Measurements from ENCODE around the gene USP38. TPM values are rescaled to one million over a fixed set of nuclear protein-coding genes. Genes with fewer than 3 reads are reported as not detected.
"Not testable (repeated sequence)": the region's sequence is repeated elsewhere in the genome, so short reads cannot be mapped to it uniquely, and the experiment has no call there.

USP38 gene
- polyA plus RNA-seq, 1 donor, result 28.6 TPM

- H3K27me3 ChIP-seq (ENCODE audit: control insufficient read depth, insufficient read depth, low read length), result no peaks in the 10 kb centered on the region
- H3K4me1 ChIP-seq (ENCODE audit: control insufficient read depth, insufficient read depth, low read length), result no peaks in the 10 kb centered on the region
- no peaks in the 10 kb centered on the region for H3K9me3 ChIP-seq (ENCODE audit: control insufficient read depth, low read depth, low read length)
- no CpG with 5 or more reads among the region's 1 CpG for WGBS (ENCODE audit: insufficient coverage, low lambda C conversion rate)
- H3K4me3 ChIP-seq (ENCODE audit: low read length), result no peak overlapping the region
- no peak overlapping the region for H3K27ac ChIP-seq (ENCODE audit: low read length)
- peaks cover 62% of the 10 kb centered on the region for H3K36me3 ChIP-seq (ENCODE audit: control insufficient read depth, insufficient read depth, low read length)
- DNase-seq, result no peak
These were observed 18.1 kb downstream of the USP38 start for GRCh38 chr4:143202824-143203223.

GRCh38 chr4:143203577-143203976 lies 18.9 kb downstream of the USP38 start:
- Histone ChIP-seq H3K36me3 (ENCODE audit: control insufficient read depth, insufficient read depth, low read length) (peaks cover 55% of the 10 kb centered on the region), H3K9me3 (ENCODE audit: control insufficient read depth, low read depth, low read length) (no peaks in the 10 kb centered on the region), H3K27ac (ENCODE audit: low read length) (no peak overlapping the region), H3K4me1 (ENCODE audit: control insufficient read depth, insufficient read depth, low read length) (no peaks in the 10 kb centered on the region), H3K4me3 (ENCODE audit: low read length) (no peak overlapping the region), H3K27me3 (ENCODE audit: control insufficient read depth, insufficient read depth, low read length) (no peaks in the 10 kb centered on the region)
- 100% methylated on average over 1 of the region's 1 CpG for WGBS (ENCODE audit: insufficient coverage, low lambda C conversion rate)
- no peak for DNase-seq

GRCh38 chr4:143207555-143207954 lies 22.8 kb downstream of the USP38 start:
- H3K27me3 ChIP-seq (ENCODE audit: control insufficient read depth, insufficient read depth, low read length), result no peaks in the 10 kb centered on the region
- no peak overlapping the region for H3K4me3 ChIP-seq (ENCODE audit: low read length)
- H3K9me3 ChIP-seq (ENCODE audit: control insufficient read depth, low read depth, low read length), result no peaks in the 10 kb centered on the region
- H3K36me3 ChIP-seq (ENCODE audit: control insufficient read depth, insufficient read depth, low read length), result peaks cover 38% of the 10 kb centered on the region
- no peak overlapping the region for H3K27ac ChIP-seq (ENCODE audit: low read length)
- peak in 1 of 2 donors; percentile 27 for DNase-seq
- 20% methylated on average over 1 of the region's 1 CpG for WGBS (ENCODE audit: insufficient coverage, low lambda C conversion rate)
- no peaks in the 10 kb centered on the region for H3K4me1 ChIP-seq (ENCODE audit: control insufficient read depth, insufficient read depth, low read length)

- Histone ChIP-seq H3K4me3 (ENCODE audit: low read length) (no peak overlapping the region), H3K4me1 (ENCODE audit: control insufficient read depth, insufficient read depth, low read length) (no peaks in the 10 kb centered on the region), H3K27me3 (ENCODE audit: control insufficient read depth, insufficient read depth, low read length) (no peaks in the 10 kb centered on the region), H3K36me3 (ENCODE audit: control insufficient read depth, insufficient read depth, low read length) (peaks cover 27% of the 10 kb centered on the region), H3K9me3 (ENCODE audit: control insufficient read depth, low read depth, low read length) (no peaks in the 10 kb centered on the region), H3K27ac (ENCODE audit: low read length) (no peak overlapping the region)
- DNase-seq, result no peak
- 100% methylated on average over 1 of the region's 2 CpGs for WGBS (ENCODE audit: insufficient coverage, low lambda C conversion rate)
These were observed 27.8 kb downstream of the USP38 start for GRCh38 chr4:143212566-143212965.

GRCh38 chr4:143215873-143216272 lies 31.2 kb downstream of the USP38 start:
- no peaks in the 10 kb centered on the region for H3K9me3 ChIP-seq (ENCODE audit: control insufficient read depth, low read depth, low read length)
- WGBS (ENCODE audit: insufficient coverage, low lambda C conversion rate), result 90% methylated on average over 1 of the region's 1 CpG
- no peak overlapping the region for H3K27ac ChIP-seq (ENCODE audit: low read length)
- no peaks in the 10 kb centered on the region for H3K27me3 ChIP-seq (ENCODE audit: control insufficient read depth, insufficient read depth, low read length)
- DNase-seq, result no peak
- H3K36me3 ChIP-seq (ENCODE audit: control insufficient read depth, insufficient read depth, low read length), result peaks cover 25% of the 10 kb centered on the region
- H3K4me3 ChIP-seq (ENCODE audit: low read length), result no peak overlapping the region
- no peaks in the 10 kb centered on the region for H3K4me1 ChIP-seq (ENCODE audit: control insufficient read depth, insufficient read depth, low read length)

GRCh38 chr4:143224255-143224654 lies 39.5 kb downstream of the USP38 start:
- Histone ChIP-seq H3K27me3 (ENCODE audit: control insufficient read depth, insufficient read depth, low read length) (no peaks in the 10 kb centered on the region), H3K4me3 (ENCODE audit: low read length) (no peak overlapping the region), H3K9me3 (ENCODE audit: control insufficient read depth, low read depth, low read length) (no peaks in the 10 kb centered on the region), H3K27ac (ENCODE audit: low read length) (peak overlapping the region; percentile 81), H3K36me3 (ENCODE audit: control insufficient read depth, insufficient read depth, low read length) (peaks cover 3% of the 10 kb centered on the region), H3K4me1 (ENCODE audit: control insufficient read depth, insufficient read depth, low read length) (peaks cover 16% of the 10 kb centered on the region)
- peak in 1 of 2 donors; percentile 5 for DNase-seq
- 50% methylated on average over 1 of the region's 1 CpG for WGBS (ENCODE audit: insufficient coverage, low lambda C conversion rate)

- 33% methylated on average over 2 of the region's 6 CpGs for WGBS (ENCODE audit: insufficient coverage, low lambda C conversion rate)
- H3K27ac ChIP-seq (ENCODE audit: low read length), result peak overlapping the region; percentile 81
- no peaks in the 10 kb centered on the region for H3K27me3 ChIP-seq (ENCODE audit: control insufficient read depth, insufficient read depth, low read length)
- peaks cover 16% of the 10 kb centered on the region for H3K4me1 ChIP-seq (ENCODE audit: control insufficient read depth, insufficient read depth, low read length)
- no peaks in the 10 kb centered on the region for H3K9me3 ChIP-seq (ENCODE audit: control insufficient read depth, low read depth, low read length)
- no peak overlapping the region for H3K4me3 ChIP-seq (ENCODE audit: low read length)
- peak; percentile 96 to 99 for DNase-seq
- H3K36me3 ChIP-seq (ENCODE audit: control insufficient read depth, insufficient read depth, low read length), result peaks cover 2% of the 10 kb centered on the region
These were observed 40.5 kb downstream of the USP38 start for GRCh38 chr4:143225167-143225566.

GRCh38 chr4:143230683-143231082 lies 46.0 kb downstream of the USP38 start:
- no peak for DNase-seq
- peaks cover 7% of the 10 kb centered on the region for H3K4me1 ChIP-seq (ENCODE audit: control insufficient read depth, insufficient read depth, low read length)
- H3K27ac ChIP-seq (ENCODE audit: low read length), result no peak overlapping the region
- H3K9me3 ChIP-seq (ENCODE audit: control insufficient read depth, low read depth, low read length), result no peaks in the 10 kb centered on the region
- no peak overlapping the region for H3K4me3 ChIP-seq (ENCODE audit: low read length)
- H3K27me3 ChIP-seq (ENCODE audit: control insufficient read depth, insufficient read depth, low read length), result no peaks in the 10 kb centered on the region
- no peaks in the 10 kb centered on the region for H3K36me3 ChIP-seq (ENCODE audit: control insufficient read depth, insufficient read depth, low read length)
- 75% methylated on average over 2 of the region's 3 CpGs for WGBS (ENCODE audit: insufficient coverage, low lambda C conversion rate)

- H3K27me3 ChIP-seq (ENCODE audit: control insufficient read depth, insufficient read depth, low read length), result no peaks in the 10 kb centered on the region
- no peaks in the 10 kb centered on the region for H3K36me3 ChIP-seq (ENCODE audit: control insufficient read depth, insufficient read depth, low read length)
- 63% methylated on average over 1 of the region's 2 CpGs for WGBS (ENCODE audit: insufficient coverage, low lambda C conversion rate)
- no peak for DNase-seq
- H3K4me3 ChIP-seq (ENCODE audit: low read length), result no peak overlapping the region
- no peaks in the 10 kb centered on the region for H3K9me3 ChIP-seq (ENCODE audit: control insufficient read depth, low read depth, low read length)
- H3K27ac ChIP-seq (ENCODE audit: low read length), result no peak overlapping the region
- H3K4me1 ChIP-seq (ENCODE audit: control insufficient read depth, insufficient read depth, low read length), result no peaks in the 10 kb centered on the region
These were observed 47.6 kb downstream of the USP38 start for GRCh38 chr4:143232277-143232676.

GRCh38 chr4:143234153-143234552 lies 49.4 kb downstream of the USP38 start:
- no peaks in the 10 kb centered on the region for H3K4me1 ChIP-seq (ENCODE audit: control insufficient read depth, insufficient read depth, low read length)
- H3K27ac ChIP-seq (ENCODE audit: low read length), result no peak overlapping the region
- H3K36me3 ChIP-seq (ENCODE audit: control insufficient read depth, insufficient read depth, low read length), result no peaks in the 10 kb centered on the region
- no peaks in the 10 kb centered on the region for H3K27me3 ChIP-seq (ENCODE audit: control insufficient read depth, insufficient read depth, low read length)
- no peak overlapping the region for H3K4me3 ChIP-seq (ENCODE audit: low read length)
- H3K9me3 ChIP-seq (ENCODE audit: control insufficient read depth, low read depth, low read length), result no peaks in the 10 kb centered on the region
- no peak for DNase-seq
- WGBS (ENCODE audit: insufficient coverage, low lambda C conversion rate), result no CpG with 5 or more reads among the region's 1 CpG

GRCh38 chr4:143237195-143237594 lies 52.5 kb downstream of the USP38 start:
- H3K4me1 ChIP-seq (ENCODE audit: control insufficient read depth, insufficient read depth, low read length); H3K27ac ChIP-seq (ENCODE audit: low read length); H3K9me3 ChIP-seq (ENCODE audit: control insufficient read depth, low read depth, low read length); H3K4me3 ChIP-seq (ENCODE audit: low read length); DNase-seq; H3K27me3 ChIP-seq (ENCODE audit: control insufficient read depth, insufficient read depth, low read length); H3K36me3 ChIP-seq (ENCODE audit: control insufficient read depth, insufficient read depth, low read length): not testable (repeated sequence)
- no CpG with 5 or more reads among the region's 11 CpGs for WGBS (ENCODE audit: insufficient coverage, low lambda C conversion rate)

Measured in large intestine (tissue), 3 donors.